NOMO-1 (cell line): ENCODE data around the gene UBE2C.

Source experiments
- DNase-seq, 2 experiments: peaks; one replicate each; lab custom pipeline; 2025; ENCODE audit not compliant: unreplicated experiment in 2 of 2; lab: John Stamatoyannopoulos, UW

The UBE2C gene

DNA sequence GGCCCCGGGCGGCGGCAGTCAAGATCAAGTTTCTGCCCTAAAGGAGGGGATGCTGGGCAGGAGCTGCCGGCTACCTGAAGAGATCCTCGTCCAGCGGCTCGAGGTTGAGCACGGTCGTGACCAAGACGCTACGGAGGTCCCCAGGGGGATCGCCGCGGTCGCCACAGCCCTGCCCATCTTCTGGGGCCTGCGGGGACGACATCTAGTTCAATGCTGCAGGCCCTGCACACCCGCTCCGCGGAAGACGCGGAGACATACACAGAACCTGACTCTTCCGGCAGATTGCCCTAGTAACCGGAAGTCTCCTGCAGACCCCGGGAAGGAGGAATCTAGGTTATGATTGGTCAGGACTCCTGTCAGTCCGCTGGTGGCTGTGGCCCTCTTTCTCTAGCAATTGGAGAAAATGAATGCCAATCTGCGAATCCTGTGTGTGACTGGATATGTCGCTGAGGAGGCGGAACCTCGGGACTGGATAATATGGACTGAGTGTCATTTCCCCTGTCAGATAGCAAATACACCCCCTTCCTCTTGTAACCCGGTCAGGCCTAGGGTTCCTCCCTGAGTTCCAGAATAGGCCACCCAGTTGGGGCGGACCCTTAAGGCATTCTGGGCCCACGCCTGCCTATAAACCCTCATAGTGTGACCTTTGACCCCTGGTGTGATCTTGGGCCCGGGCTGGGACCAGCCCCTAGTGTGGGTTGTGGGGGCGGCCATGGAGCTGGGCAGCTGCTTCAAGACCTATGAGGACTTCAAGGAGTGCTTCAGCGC, 44.9 kb downstream of the UBE2C start, which contains the start of the genes ACOT8 and ZSWIM3:
ACOT8 (minus strand) TSS at position 279 of the 768 bp plus-strand sequence; CDS start at position 202, 77 bp downstream.
ZSWIM3 (plus strand) TSS at position 501 of the 768 bp plus-strand sequence; CDS start at position 713, 212 bp downstream.
- DNase-seq = peak; percentile 98 to 99

GRCh38 chr20:45857882-45858216, 45.4 kb downstream of the UBE2C start:
- DNase-seq = peak; percentile 46 to 68

GRCh38 chr20:45859916-45860315, 47.5 kb downstream of the UBE2C start:
- no peak for DNase-seq

- DNase-seq = no peak
Measured at GRCh38 chr20:45860560-45861220, 48.2 kb downstream of the UBE2C start.

DNA sequence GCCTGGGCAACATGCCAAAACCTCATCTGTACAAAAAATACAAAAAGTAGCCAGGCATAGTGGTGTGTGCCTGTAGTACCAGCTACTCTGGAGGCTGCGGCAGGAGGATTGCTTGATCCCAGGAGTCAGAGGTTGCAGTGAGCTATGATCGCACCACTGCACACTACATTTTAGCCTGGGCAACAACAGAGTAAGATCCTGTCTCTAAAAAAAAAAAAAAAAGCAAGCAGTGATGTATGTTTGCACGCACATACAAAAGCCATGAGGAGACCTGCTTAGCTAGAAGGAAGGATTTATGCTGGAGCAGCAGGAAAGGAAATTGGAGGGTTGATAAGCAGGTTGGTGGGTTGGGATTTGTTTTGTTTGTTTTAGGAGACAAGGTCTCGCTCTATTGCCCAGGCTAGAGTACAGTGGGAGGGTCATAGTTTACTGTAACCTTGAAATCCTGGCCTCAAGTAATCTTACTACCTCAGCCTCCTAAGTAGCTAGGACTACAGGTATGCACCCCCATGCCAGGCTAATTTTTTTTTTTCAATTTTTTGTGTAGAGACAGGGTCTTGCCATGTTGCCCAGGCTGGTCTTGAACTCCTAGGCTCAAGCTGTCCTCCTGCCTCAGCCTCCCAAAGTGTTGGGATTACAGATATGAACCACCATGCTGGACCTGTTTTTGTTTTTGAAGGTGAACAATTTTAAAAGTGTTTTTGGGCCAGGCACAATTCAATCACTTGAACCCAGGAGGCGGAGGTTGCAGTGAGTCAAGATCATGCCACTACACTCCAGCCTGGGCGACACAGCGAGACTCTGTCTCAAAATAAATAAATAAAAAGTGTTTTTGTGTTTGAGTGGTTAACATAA, 49.0 kb downstream of the UBE2C start:
- DNase-seq = no peak

- DNase-seq = no peak
Measured at GRCh38 chr20:45863543-45864470, 51.4 kb downstream of the UBE2C start.

GRCh38 chr20:45866454-45866853, 54.0 kb downstream of the UBE2C start:
- no peak for DNase-seq
